ENCODE data around the gene S1PR4. TPM values are rescaled to one million over a fixed set of nuclear protein-coding genes. Genes with fewer than 3 reads are reported as not detected.

Gene S1PR4
- total and polyA plus RNA-seq, 8 donors, result 0.23 to 1.1 (median 0.90) TPM; not detected in 2

- no peaks in the 10 kb centered on the region for H3K4me1 ChIP-seq
- H3K36me3 ChIP-seq, result no peaks in the 10 kb centered on the region
- DNase-seq (no peak), ATAC-seq (no peak), FAIRE-seq (no peak)
- no peak overlapping the region for H3K27ac ChIP-seq
- WGBS, 2 donors, result 37 to 56% methylated on average over 9 of the region's 9 CpGs
- no peak overlapping the region for H3K4me3 ChIP-seq
- intact Hi-C loops (cut with DNase I), result no loop called here
- TF ChIP-seq CTCF (IDR thresholded peaks at IDR 0.05), result no peak
- no peaks in the 10 kb centered on the region for H3K27me3 ChIP-seq
- no peaks in the 10 kb centered on the region for H3K9me3 ChIP-seq
Measured at GRCh38 chr19:3229346-3229743, 50.8 kb downstream of the S1PR4 start.

Other genes starting within 250 kb of the S1PR4 start
- 1 to 10 TPM; 1.3 to 2.6 (median 1.7) TPM for gene ZNF77, start 233.8 kb upstream of the S1PR4 start, total RNA-seq
- gene ZNF77, start 233.8 kb upstream of the S1PR4 start, polyA plus RNA-seq, result 1 to 10 TPM; 2.7 to 3.4 TPM
- 1 to 10 TPM in 4 of 6 donors, under 1 TPM in 2; 0.97 to 1.6 (median 1.1) TPM for gene TLE6, start 201.2 kb upstream of the S1PR4 start, total RNA-seq
- gene TLE6, start 201.2 kb upstream of the S1PR4 start, polyA plus RNA-seq, result 1 to 10 TPM; 6.7 to 8.5 TPM
- gene TLE2, start 149.5 kb upstream of the S1PR4 start, total RNA-seq, result 10 to 100 TPM; 16.4 to 38.0 (median 21.8) TPM
- gene TLE2, start 149.5 kb upstream of the S1PR4 start, polyA plus RNA-seq, result 10 to 100 TPM; 72.6 to 81.9 TPM
- gene TLE5, start 116.3 kb upstream of the S1PR4 start, total RNA-seq, result 100 to 1,000 TPM; 165 to 250 (median 204) TPM
- gene TLE5, start 116.3 kb upstream of the S1PR4 start, polyA plus RNA-seq, result 100 to 1,000 TPM; 539 to 573 TPM
- 10 to 100 TPM; 17.4 to 28.0 (median 23.6) TPM for gene GNA11, start 84.4 kb upstream of the S1PR4 start, total RNA-seq
- 10 to 100 TPM; 25.6 to 28.4 TPM for gene GNA11, start 84.4 kb upstream of the S1PR4 start, polyA plus RNA-seq
- 1 to 10 TPM in 3 of 6 donors, under 1 TPM in 3; 0.19 to 3.0 (median 0.83) TPM for gene GNA15, start 42.7 kb upstream of the S1PR4 start, total RNA-seq
- 1 to 10 TPM; 1.3 to 2.4 TPM for gene GNA15, start 42.7 kb upstream of the S1PR4 start, polyA plus RNA-seq
- 10 to 100 TPM; 34.0 to 68.1 (median 42.3) TPM for gene NCLN, start 7.2 kb downstream of the S1PR4 start, total RNA-seq
- 10 to 100 TPM; 63.1 to 66.8 TPM for gene NCLN, start 7.2 kb downstream of the S1PR4 start, polyA plus RNA-seq
- gene CELF5, start 45.9 kb downstream of the S1PR4 start, total RNA-seq, result 1 to 10 TPM in 2 of 6 donors, under 1 TPM in 4; 0.47 to 1.6 (median 0.65) TPM
- 1 to 10 TPM in 1 of 2 donors, under 1 TPM in 1; 0.30 to 1.2 TPM for gene CELF5, start 45.9 kb downstream of the S1PR4 start, polyA plus RNA-seq
- 100 to 1,000 TPM; 106 to 203 (median 127) TPM for gene NFIC, start 187.8 kb downstream of the S1PR4 start, total RNA-seq
- 10 to 100 TPM; 21.3 to 74.9 TPM for gene NFIC, start 187.8 kb downstream of the S1PR4 start, polyA plus RNA-seq